HG03520 (cell line): ENCODE data around the gene FAM171A1.
"Not testable (repeated sequence)": the region's sequence is repeated elsewhere in the genome, so short reads cannot be mapped to it uniquely, and the experiment has no call there.

Source experiments
- ATAC-seq: cut with Tn5 transposase; IDR thresholded peaks from one replicate; pipeline ENCODE4 v1.9.1; 2021; ENCODE audit warnings: mild to moderate bottlenecking, moderate library complexity; ENCODE audit not compliant: unreplicated experiment

Gene FAM171A1

DNA sequence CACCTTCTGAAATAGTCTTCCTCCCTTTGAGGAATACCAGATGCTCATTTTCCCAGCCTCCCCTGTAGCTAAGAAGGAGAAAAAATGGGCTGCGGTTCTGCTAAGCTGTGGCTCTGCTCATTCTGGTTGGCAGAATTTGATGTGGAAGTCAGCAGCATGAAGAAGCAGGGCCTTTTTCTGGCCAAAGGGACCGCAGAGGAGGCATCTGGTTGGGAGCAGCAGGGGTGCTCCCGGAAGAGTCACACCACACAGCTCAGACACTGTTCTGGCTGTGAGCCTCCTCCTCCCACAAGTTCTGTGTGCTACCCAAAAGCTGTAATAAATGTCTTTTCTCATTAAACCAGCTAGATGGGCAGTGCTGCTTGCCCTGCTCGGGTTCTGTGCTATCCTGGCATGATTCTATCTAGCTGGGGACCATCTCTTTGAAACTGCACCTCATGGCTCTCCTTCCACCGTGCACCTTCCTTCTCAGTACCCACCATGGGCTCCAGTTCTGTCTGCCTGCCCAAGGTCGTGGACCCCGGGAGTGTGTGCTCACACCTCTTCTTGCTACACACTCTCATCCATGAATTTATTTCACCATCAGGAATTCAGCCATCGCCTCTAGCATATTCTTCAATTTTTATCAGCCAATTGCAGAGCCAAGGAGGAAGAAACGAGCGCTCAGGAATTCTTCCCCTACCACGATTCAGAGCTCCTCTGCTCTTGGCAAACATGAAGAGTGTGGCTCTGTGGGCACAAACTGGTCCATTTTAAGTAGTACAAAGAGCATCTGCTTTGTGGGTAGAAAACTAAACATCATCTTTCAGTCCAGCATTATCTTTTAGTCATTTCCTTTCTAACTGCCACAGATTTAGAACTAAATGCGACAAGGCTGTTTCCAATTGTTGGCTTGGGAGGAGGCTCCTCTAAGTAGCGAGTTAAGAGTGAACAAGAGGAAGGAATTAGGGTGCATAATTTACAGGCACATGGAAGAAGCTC is 76.9 kb downstream of the FAM171A1 start:
- no peak for ATAC-seq

GRCh38 chr10:15290671-15291070 is 80.4 kb downstream of the FAM171A1 start:
- no peak for ATAC-seq

- ATAC-seq, result no peak
Measured at GRCh38 chr10:15290150-15290549, 80.9 kb downstream of the FAM171A1 start.

GRCh38 chr10:15280974-15281373 is 90.1 kb downstream of the FAM171A1 start:
- no peak for ATAC-seq

GRCh38 chr10:15280462-15280861 is 90.6 kb downstream of the FAM171A1 start:
- ATAC-seq, result no peak

GRCh38 chr10:15279236-15279635 is 91.9 kb downstream of the FAM171A1 start:
- ATAC-seq, result no peak

DNA sequence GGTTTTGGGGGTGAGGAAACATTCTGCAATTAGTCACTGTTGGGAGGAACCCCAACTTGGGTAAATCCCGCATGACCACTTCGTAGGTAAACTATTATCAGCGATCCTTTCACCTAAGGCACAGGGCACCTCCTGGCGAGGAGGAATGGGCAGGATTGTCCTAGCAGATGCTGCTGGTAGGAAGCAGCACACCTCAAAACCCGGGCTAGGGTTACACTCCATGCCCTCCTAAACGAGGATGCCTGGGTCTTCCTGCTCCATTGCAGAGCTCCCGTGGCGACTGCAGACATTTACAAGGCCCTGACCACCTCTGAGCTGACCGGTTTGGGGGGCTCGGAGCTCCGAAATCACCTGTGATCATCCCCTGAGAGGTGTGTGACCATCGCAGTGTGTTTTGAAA is 92.3 kb downstream of the FAM171A1 start:
- no peak for ATAC-seq

DNA sequence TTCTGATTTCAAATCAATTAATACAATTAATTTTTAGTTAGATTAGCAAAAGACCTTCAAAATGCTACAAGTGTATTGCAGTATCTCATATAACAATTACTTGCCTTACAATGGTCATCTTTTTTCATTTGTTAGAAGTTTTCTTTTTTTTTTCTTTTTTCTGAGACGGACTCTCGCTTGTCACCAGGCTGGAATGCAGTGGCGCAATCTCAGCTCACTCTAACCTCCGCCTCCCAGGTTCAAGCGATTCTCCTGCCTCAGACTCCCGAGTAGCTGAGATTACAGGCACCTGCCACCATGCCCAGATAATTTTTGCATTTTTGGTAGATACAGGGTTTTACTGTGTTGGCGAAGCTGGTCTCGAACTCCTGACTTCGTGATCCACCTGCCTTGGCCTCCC is 95.0 kb downstream of the FAM171A1 start:
- not testable (repeated sequence) for ATAC-seq

- ATAC-seq, result not testable (repeated sequence)
Measured at GRCh38 chr10:15269838-15270237, 101.3 kb downstream of the FAM171A1 start.

GRCh38 chr10:15267496-15267895 is 103.6 kb downstream of the FAM171A1 start:
- ATAC-seq, result no peak

- no peak for ATAC-seq
Measured at GRCh38 chr10:15266117-15266516, 105.0 kb downstream of the FAM171A1 start.

DNA sequence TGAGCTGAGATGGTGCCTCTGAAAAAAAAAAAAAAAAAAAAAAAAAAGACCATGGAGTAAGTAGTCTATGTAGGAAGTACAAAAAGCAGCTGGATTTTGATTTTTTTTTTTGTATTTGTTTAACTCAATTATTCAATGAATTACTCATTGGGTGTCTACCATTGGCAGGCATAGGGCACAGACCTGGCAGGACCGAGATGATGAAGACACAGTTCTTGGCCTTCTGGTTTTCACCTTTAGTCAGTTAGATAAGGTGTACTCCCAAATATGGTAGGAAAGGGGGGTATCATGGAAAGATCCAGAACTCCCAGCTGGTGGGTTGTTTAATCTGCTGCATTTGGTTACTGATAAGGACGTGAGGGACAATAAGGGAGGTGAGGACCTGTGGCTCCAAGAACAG is 105.5 kb downstream of the FAM171A1 start:
- no peak for ATAC-seq

DNA sequence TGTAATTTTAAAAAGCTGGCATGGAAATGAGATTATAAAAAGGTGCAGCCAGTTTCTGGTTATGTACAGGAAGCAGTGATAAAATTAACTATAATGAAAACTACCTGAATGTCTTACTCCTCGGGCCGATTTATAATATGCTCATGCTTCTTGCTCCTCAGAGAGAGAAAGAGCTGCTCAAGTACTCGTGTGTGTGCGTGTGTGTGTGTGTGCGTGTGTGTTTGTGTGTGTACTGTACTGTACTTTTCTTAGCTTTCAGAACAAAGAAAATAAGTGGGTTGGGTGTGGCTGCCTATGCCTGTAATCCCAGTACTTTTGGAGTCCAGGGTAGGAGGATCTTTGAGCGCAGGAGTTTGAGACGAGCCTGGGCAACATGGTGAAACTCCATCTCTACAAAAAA is 106.0 kb downstream of the FAM171A1 start:
- no peak for ATAC-seq

- no peak for ATAC-seq
Measured at GRCh38 chr10:15263657-15264323, 107.3 kb downstream of the FAM171A1 start.

DNA sequence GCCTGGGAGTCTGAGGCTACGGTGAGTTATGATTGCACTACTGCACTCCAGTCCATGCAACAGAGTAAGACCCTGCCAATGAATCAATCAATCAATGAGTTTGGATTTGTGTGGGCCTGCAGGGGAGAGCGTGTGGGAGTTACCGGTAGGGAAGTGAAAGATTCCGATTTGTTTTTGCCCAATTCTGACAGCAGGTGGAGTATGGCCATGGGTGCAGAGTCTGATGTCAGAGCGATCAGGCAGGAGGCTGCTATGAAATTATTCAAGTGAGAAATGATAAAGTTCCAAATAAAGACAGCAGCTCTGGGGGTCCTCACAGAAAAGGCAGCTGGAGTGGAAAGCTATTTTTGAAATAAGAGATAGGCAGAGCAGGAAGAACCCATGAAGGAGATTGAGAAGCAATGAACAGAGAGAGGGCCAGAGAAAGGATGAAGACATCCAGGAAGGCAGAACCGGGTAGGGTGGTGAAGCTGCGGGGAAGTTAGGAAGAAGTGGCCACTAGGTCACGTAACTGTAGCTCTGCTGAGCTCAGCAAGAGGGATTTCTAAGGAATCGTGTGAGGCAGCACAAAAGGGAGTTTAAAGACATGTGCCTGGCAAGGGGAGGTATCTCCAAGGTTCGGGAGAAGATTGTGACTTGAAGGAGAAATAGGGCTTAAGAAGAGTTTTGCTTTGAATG is 108.9 kb downstream of the FAM171A1 start:
- ATAC-seq, result no peak

DNA sequence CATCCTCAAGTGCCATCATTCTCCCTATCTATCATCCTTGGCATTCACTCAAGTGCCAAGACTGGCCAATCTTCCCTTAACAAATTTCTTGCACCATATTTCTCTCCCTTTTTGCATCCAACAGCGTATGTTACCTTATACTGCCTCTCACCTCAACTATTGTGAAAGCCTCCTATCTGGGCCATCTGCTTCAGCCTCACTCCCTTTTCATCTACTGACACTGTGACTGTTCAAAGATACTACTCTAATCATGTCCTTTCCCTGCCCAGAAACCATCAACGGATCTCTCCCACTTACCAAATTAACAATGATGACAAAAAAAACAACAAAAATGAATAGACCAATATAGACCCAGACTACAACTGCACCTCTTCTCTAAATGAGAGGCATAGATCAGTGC is 112.0 kb downstream of the FAM171A1 start:
- ATAC-seq, result no peak

- no peak for ATAC-seq
Measured at GRCh38 chr10:15258255-15258654, 112.8 kb downstream of the FAM171A1 start.

DNA sequence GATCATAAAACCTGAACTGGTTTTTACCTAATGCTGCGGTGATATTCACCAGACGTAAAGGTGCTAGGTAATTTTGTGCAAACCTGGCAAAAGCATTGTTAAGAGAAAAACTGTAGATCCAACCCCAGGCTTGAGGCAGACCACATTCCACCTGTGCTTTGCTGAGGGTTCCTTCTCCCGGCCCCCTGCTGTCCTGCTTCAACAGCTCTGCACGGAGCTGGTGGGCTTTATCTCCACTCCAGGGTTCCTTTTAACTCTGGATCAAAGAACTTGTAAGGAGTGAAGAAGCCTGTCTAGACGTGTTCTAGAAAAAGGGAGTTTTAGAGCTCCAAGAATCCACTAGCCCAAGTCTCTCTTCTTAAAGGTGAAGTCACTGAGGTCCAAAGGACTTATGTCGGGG is 115.1 kb downstream of the FAM171A1 start:
- no peak for ATAC-seq

- ATAC-seq, result no peak
Measured at GRCh38 chr10:15254808-15255648, 116.1 kb downstream of the FAM171A1 start.

DNA sequence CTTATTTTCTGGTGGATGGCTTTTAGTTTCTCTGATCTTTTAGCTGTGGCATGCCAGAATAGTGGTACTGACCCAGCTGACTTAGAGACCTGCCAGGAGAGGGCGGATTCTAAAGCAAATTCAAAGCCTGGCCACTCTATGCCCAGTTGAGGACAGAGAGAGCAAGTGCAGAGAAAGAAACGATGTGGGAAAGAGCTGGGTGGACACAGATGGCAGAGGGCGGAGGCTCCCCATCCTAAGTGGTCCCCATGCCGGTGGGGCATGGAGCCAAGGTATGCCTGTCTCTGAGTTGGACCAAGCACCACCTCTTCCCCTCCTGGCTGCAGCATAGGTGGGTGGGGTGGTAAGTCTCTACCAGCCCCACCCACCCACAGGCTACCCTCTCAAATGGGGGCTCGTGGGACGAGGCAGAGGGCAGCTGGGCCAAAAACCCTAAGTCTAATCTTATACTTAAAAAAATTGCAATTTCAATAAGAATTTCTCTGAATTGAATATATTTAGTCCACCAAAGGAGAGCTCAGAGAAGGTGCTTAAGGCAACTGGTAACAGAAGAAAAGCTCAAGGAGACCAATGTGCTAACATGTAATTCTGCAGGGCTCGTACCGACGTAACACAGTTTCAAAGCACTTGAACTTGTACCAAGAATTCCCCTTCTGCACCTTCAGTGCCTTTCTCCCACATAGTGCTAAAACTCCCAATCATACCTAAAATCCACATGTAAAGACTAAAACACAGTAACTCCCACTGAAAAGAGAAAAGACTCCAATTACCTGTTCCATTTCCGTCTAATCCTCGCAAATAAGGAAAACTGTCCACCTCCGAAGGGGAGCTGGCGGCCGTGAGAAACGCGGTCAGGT is 116.9 kb downstream of the FAM171A1 start:
- ATAC-seq, result no peak
